GM12878 (cell line): ENCODE measurements around the gene ZMYM5. TPM values are rescaled to one million over a fixed set of nuclear protein-coding genes. Genes with fewer than 3 reads are reported as not detected.
A peak's percentile ranks its signal among the peaks of the same experiment; 100 is the strongest.
"Not testable (repeated sequence)": the region's sequence is repeated elsewhere in the genome, so short reads cannot be mapped to it uniquely, and the experiment has no call there.

Experiments used
- ATAC-seq: fragments of 200-7000 bp; cut with Tn5 transposase; 3 replicates; pipeline ENCODE4 v1.9.1; 2020; ENCODE audit warnings: mild to moderate bottlenecking, moderate library complexity
- BruUV-seq: library from RNA; stranded (reverse); fragments of 400-500 nt; replicated peaks from 2 replicates; lab custom pipeline; 2021; lab: Mats Ljungman, UMichigan
- CTCF ChIA-PET: fragments of 300-600 bp; sonication (Branson Sonifier 250); formaldehyde crosslinking; extraction: SDS; loops from one replicate; lab custom pipeline; 2021; ENCODE audit warnings: inconsistent platforms; lab: Yijun Ruan, JAX
- POLR2A ChIA-PET: fragments of 350-600 bp; formaldehyde crosslinking; extraction: SDS; loops from one replicate; lab custom pipeline; 2021; ENCODE audit warnings: inconsistent platforms; lab: Charles Lee
- RAD21 ChIA-PET: fragments of 300-600 bp; sonication (Branson Sonifier 250); formaldehyde crosslinking; loops from one replicate; lab custom pipeline; 2023; ENCODE audit warnings: antibody characterized with exemption; ENCODE audit not compliant: unreplicated experiment; lab: Charles Lee
- SMC1A ChIA-PET: fragments of 300-600 bp; sonication (Branson Sonifier 250); formaldehyde crosslinking; loops from one replicate; lab custom pipeline; 2023; ENCODE audit not compliant: unreplicated experiment, uncharacterized antibody; lab: Charles Lee
- DNase-seq: peaks from one replicate; pipeline ENCODE4 v3.0.0-alpha.2; 2011; ENCODE audit warnings: low read depth, low spot score
- FAIRE-seq: peaks from 3 replicates; lab custom pipeline; 2011; peaks lifted over from hg19 to GRCh38; lab: Jason Lieb, UNC
- H2AFZ ChIP-seq: 2 replicates; pipeline ENCODE4 v1.6.0; 2011; ENCODE audit warnings: low read depth, low read length, control low read depth; ENCODE audit not compliant: control insufficient read depth
- H3K27ac ChIP-seq: 2 replicates; pipeline ENCODE4 v1.5.1; 2011; ENCODE audit warnings: control low read depth; ENCODE audit not compliant: control insufficient read depth, insufficient read depth
- H3K27me3 ChIP-seq, 2 experiments: replicated peaks in 1 of 2; 2 replicates each; pipeline versions ENCODE4 v1.6.0 to v1.6.1; 2011; ENCODE audit warnings: low read length in 1 of 2; ENCODE audit not compliant: control insufficient read depth in 2 of 2, insufficient read depth in 2 of 2
- H3K36me3 ChIP-seq, 2 experiments: 2 replicates each; pipeline ENCODE4 v1.5.1; 2011; ENCODE audit warnings: low read length in 1 of 2; ENCODE audit not compliant: control insufficient read depth in 2 of 2, insufficient read depth in 2 of 2
- H3K4me1 ChIP-seq: 2 replicates; pipeline ENCODE4 v1.6.1; 2011; ENCODE audit warnings: mild to moderate bottlenecking, low read length, moderate library complexity, mixed read lengths; ENCODE audit not compliant: control insufficient read depth, insufficient read depth
- H3K4me2 ChIP-seq: 2 replicates; pipeline ENCODE4 v1.6.0; 2011; ENCODE audit warnings: control low read depth; ENCODE audit not compliant: control insufficient read depth, insufficient read depth
- H3K4me3 ChIP-seq: fragments of 200-600 bp; sonication (generic); 2 replicates; pipeline ENCODE4 v1.5.1; 2016
- H3K79me2 ChIP-seq: 2 replicates; pipeline ENCODE4 v1.6.0; 2011; ENCODE audit warnings: low read length; ENCODE audit not compliant: control insufficient read depth, insufficient read depth
- H3K9ac ChIP-seq: 2 replicates; pipeline ENCODE4 v1.8.0; 2011; ENCODE audit warnings: low read length, control low read depth, mixed read lengths; ENCODE audit not compliant: control insufficient read depth, insufficient read depth
- H3K9me3 ChIP-seq: replicated peaks from 3 replicates; pipeline ENCODE4 v1.5.1; 2011; ENCODE audit warnings: mild to moderate bottlenecking, low read length; ENCODE audit not compliant: control insufficient read depth, insufficient read depth
- H4K20me1 ChIP-seq: 2 replicates; pipeline ENCODE4 v1.6.0; 2011; ENCODE audit not compliant: control insufficient read depth, insufficient read depth
- ZBTB33 ChIP-seq: fragments of 450-650 bp; IDR thresholded peaks from 2 replicates; pipeline ENCODE4 v1.6.1; 2017; ENCODE audit warnings: mild to moderate bottlenecking
- WGBS: methylation state at CpG from one replicate; pipeline ENCODE4 v1.1.6; 2016; ENCODE audit warnings: low lambda C conversion rate; ENCODE audit not compliant: insufficient replicate concordance, insufficient coverage; ENCODE audit errors: missing lambda C conversion rate; 5-methylcytosine and 5-hydroxymethylcytosine counted together
- in situ Hi-C: fragments of 300-500 bp; cut with MboI; formaldehyde crosslinking; loops from 9 replicates; pipeline ENCODE4 v1.14.3; 2018; ENCODE audit warnings: mixed read lengths
- intact Hi-C: fragments of 100-400 bp; cut with micrococcal nuclease; formaldehyde crosslinking; loops from one replicate; pipeline ENCODE4 v1.14.2; 2022; ENCODE audit not compliant: unreplicated experiment
- polyA plus RNA-seq, 11 experiments: library from polyadenylated mRNA; depleted of rRNA in 4 of 11; unstranded in 6 of 11; stranded (reverse) in 5 of 11; fragments of >200 nt; fragmentation: Nextera tagmentation in 4 of 11; fragmentation: Illumina TruSeq in 1 of 11; extraction: Ambion mirVana in 4 of 11; extraction: Trizol in 1 of 11; gene quantifications; 1 replicate in 1 of 11; 2 replicates in 10 of 11; pipeline versions ENCODE4 v1.2.1 to v1.2.3, GENCODE V29; 2011 to 2016; ENCODE audit warnings: inconsistent platforms in 2 of 11, missing spikeins in 2 of 11, low read depth in 1 of 11
- total RNA-seq, 4 experiments: library from RNA; depleted of rRNA in 3 of 4; stranded (reverse); fragments of >200 nt in 3 of 4; fragmentation: Illumina TruSeq in 1 of 4; extraction: Trizol in 1 of 4; gene quantifications; 2 replicates each; pipeline versions ENCODE4 v1.2.1 to v1.2.3, GENCODE V29; 2013 to 2021
- TF ChIP-seq, protein P1 (sequence below): fragments of 450-650 bp; IDR thresholded peaks from 2 replicates; pipeline ENCODE4 v1.6.1; 2016; ENCODE audit warnings: mild to moderate bottlenecking

The ZMYM5 gene
- total and polyA plus RNA-seq, 10 of the 15 experiments (the other 5 are each of a cell fraction or from before 2014, with no cell fraction given), result 7.1 to 13.7 (median 10.6) TPM

DNA sequence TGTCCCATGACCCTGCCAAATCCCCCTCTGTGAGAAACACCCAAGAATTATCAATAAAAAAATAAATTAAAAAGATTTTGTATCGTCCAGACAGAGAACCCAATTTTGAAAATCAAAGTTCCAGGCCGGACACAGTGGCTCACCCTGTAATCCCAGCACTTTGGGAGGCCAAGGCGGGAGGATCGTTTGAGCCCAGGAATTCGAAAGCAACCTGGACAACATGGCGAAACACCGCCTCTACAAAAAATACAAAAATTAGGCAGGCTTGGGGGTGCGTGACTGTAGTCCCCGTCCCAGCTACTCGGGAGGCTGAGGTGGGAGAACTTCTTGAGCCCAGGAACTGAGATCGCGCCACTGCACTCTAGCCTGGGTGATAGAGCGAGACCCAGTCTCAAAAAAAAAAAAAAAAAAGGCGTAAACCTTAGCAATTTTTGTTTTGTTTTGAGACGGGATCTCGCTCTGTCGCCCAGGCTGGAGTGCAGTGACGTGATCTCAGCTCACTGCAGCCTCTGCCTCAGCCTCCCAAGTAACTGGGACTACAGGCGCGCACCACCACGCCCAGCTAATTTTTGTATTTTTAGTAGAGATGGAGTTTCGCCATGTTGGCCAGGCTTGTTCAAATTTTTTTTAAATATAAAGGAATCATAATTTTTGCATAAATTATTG lies 82.6 kb downstream of the ZMYM5 start:
- FAIRE-seq, BruUV-seq: not testable (repeated sequence)
- CTCF ChIA-PET, result interaction anchor here (0.7 kb wide), 1 partner anchor 175 kb away, joined by 3 read pairs; no protein-coding TSS in a partner anchor

More for the DNA sequence above, 82.6 kb downstream of the ZMYM5 start:
- SMC1A ChIA-PET, result interaction anchor here (0.6 to 1.2 kb wide), 4 partner anchors 11 to 146 kb away, joined by 3 read pairs; no protein-coding TSS in a partner anchor
- peak overlapping the region; percentile 97 for H3K4me3 ChIP-seq
- in situ Hi-C loops, H3K9me3 ChIP-seq, H3K9ac ChIP-seq, H3K27me3 ChIP-seq, H2AFZ ChIP-seq, H3K36me3 ChIP-seq, RAD21 ChIA-PET, H4K20me1 ChIP-seq, H3K27ac ChIP-seq, DNase-seq, H3K4me1 ChIP-seq: not testable (repeated sequence)
- peaks cover 35% of the 10 kb centered on the region for H3K79me2 ChIP-seq
- 59% methylated on average over 20 of the region's 22 CpGs for WGBS
- intact Hi-C loops, result loop anchor here (5.0 kb wide), 1 partner anchor 176 kb away; the partner anchor contains the start of gene ZMYM2
- peak; percentile 11 for ATAC-seq
- POLR2A ChIA-PET, result interaction anchor here (0.7 to 0.8 kb wide), 2 partner anchors 148 to 156 kb away, joined by 6 to 8 read pairs; partner anchors contain the start of gene MPHOSPH8
- TF ChIP-seq ZBTB33, result 0 out of 2 replicates have a peak, but pooled peaks have one; percentile 9
- TF ChIP-seq, protein P1, sequence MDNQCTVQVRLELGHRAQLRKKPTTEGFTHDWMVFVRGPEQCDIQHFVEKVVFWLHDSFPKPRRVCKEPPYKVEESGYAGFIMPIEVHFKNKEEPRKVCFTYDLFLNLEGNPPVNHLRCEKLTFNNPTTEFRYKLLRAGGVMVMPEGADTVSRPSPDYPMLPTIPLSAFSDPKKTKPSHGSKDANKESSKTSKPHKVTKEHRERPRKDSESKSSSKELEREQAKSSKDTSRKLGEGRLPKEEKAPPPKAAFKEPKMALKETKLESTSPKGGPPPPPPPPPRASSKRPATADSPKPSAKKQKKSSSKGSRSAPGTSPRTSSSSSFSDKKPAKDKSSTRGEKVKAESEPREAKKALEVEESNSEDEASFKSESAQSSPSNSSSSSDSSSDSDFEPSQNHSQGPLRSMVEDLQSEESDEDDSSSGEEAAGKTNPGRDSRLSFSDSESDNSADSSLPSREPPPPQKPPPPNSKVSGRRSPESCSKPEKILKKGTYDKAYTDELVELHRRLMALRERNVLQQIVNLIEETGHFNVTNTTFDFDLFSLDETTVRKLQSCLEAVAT, result peak; percentile 94
- peak overlapping the region; percentile 62 for H3K4me2 ChIP-seq

Other genes with a start within 250 kb of the ZMYM5 start
- gene MPHOSPH8, start 230.0 kb downstream of the ZMYM5 start, total RNA-seq (2014; rRNA removed), result 20.1 and 22.1 TPM in 2 replicates
- 29.3 and 30.3 TPM in 2 replicates for gene MPHOSPH8, start 230.0 kb downstream of the ZMYM5 start, total RNA-seq (2014; rRNA removed; fragmentation: Illumina TruSeq; extraction: Trizol)
- gene MPHOSPH8, start 230.0 kb downstream of the ZMYM5 start, total RNA-seq (2021), result 21.0 and 26.0 TPM in 2 replicates
- 34.8 and 43.5 TPM in 2 replicates for gene MPHOSPH8, start 230.0 kb downstream of the ZMYM5 start, polyA plus RNA-seq (2011; rRNA removed)
- gene MPHOSPH8, start 230.0 kb downstream of the ZMYM5 start, polyA plus RNA-seq (2014; fragmentation: Illumina TruSeq; extraction: Trizol), result 34.2 and 34.9 TPM in 2 replicates
- gene MPHOSPH8, start 230.0 kb downstream of the ZMYM5 start, polyA plus RNA-seq (2014; fragmentation: Nextera tagmentation; extraction: Ambion mirVana), result 10 to 100 TPM; 16.6 to 29.3 TPM
- gene MPHOSPH8, start 230.0 kb downstream of the ZMYM5 start, polyA plus RNA-seq (2014; rRNA removed), result 21.6 and 27.7 TPM in 2 replicates
- gene MPHOSPH8, start 230.0 kb downstream of the ZMYM5 start, polyA plus RNA-seq (2016; fragmentation: Nextera tagmentation; extraction: Ambion mirVana), result 10 to 100 TPM; 15.9 to 17.1 TPM
- 68.8 and 70.0 TPM in 2 replicates for gene PSPC1, start 80.7 kb downstream of the ZMYM5 start, total RNA-seq (2014; rRNA removed)
- 65.6 and 66.7 TPM in 2 replicates for gene PSPC1, start 80.7 kb downstream of the ZMYM5 start, total RNA-seq (2014; rRNA removed; fragmentation: Illumina TruSeq; extraction: Trizol)
- 59.9 and 71.5 TPM in 2 replicates for gene PSPC1, start 80.7 kb downstream of the ZMYM5 start, total RNA-seq (2021)
- 66.8 and 83.5 TPM in 2 replicates for gene PSPC1, start 80.7 kb downstream of the ZMYM5 start, polyA plus RNA-seq (2011; rRNA removed)
- gene PSPC1, start 80.7 kb downstream of the ZMYM5 start, polyA plus RNA-seq (2014; fragmentation: Illumina TruSeq; extraction: Trizol), result 72.7 and 74.4 TPM in 2 replicates
- gene PSPC1, start 80.7 kb downstream of the ZMYM5 start, polyA plus RNA-seq (2014; fragmentation: Nextera tagmentation; extraction: Ambion mirVana), result 10 to 100 TPM; 17.7 to 28.4 TPM
- gene PSPC1, start 80.7 kb downstream of the ZMYM5 start, polyA plus RNA-seq (2014; rRNA removed), result 75.8 and 76.3 TPM in 2 replicates
- 10 to 100 TPM; 42.7 to 42.9 TPM for gene PSPC1, start 80.7 kb downstream of the ZMYM5 start, polyA plus RNA-seq (2016; fragmentation: Nextera tagmentation; extraction: Ambion mirVana)
- 30.4 and 40.4 TPM in 2 replicates for gene ZMYM2, start 95.1 kb upstream of the ZMYM5 start, total RNA-seq (2014; rRNA removed)
- gene ZMYM2, start 95.1 kb upstream of the ZMYM5 start, total RNA-seq (2014; rRNA removed; fragmentation: Illumina TruSeq; extraction: Trizol), result 57.6 and 60.3 TPM in 2 replicates
- gene ZMYM2, start 95.1 kb upstream of the ZMYM5 start, total RNA-seq (2021), result 37.3 and 43.1 TPM in 2 replicates
- 60.4 and 120 TPM in 2 replicates for gene ZMYM2, start 95.1 kb upstream of the ZMYM5 start, polyA plus RNA-seq (2011; rRNA removed)
- 46.7 and 48.8 TPM in 2 replicates for gene ZMYM2, start 95.1 kb upstream of the ZMYM5 start, polyA plus RNA-seq (2014; fragmentation: Illumina TruSeq; extraction: Trizol)
- 1 to 10 TPM; 9.5 TPM for gene ZMYM2, start 95.1 kb upstream of the ZMYM5 start, polyA plus RNA-seq (2014; fragmentation: Nextera tagmentation; extraction: Ambion mirVana)
- gene ZMYM2, start 95.1 kb upstream of the ZMYM5 start, polyA plus RNA-seq (2014; rRNA removed), result 28.3 and 38.8 TPM in 2 replicates
- gene ZMYM2, start 95.1 kb upstream of the ZMYM5 start, polyA plus RNA-seq (2016; fragmentation: Nextera tagmentation; extraction: Ambion mirVana), result 10 to 100 TPM; 13.0 to 15.3 TPM